ENCODE measurements around the gene RAI2. TPM values are rescaled to one million over a fixed set of nuclear protein-coding genes. Genes with fewer than 3 reads are reported as not detected.

The RAI2 gene
- total RNA-seq, 2 donors from 2014 or later = 1.7 to 4.8 TPM

DNA sequence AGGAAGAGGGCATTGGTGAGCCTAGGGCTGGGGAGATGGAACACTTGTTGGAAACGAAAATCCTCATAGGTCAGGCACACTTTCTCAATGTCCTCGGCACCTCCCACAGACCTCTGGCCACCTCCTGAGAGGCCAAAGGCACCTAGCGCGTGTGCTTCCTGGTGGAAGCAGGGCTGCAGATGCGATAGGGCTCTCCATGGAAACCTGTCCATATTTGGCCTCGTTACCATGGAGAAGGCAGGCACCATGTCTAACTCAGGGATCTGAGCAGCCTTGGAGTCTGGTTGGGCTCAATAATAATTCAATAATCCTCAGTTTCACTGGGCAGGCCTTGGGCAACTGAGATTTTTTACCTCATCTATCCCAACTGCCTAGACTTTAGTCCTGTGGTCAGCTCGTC, 58.3 kb downstream of the RAI2 start:
- Histone ChIP-seq H3K9ac (ENCODE audit: low read depth in 2 of 2, low read length in 2 of 2) (no peak overlapping the region), H3K27ac (no peak overlapping the region), H3K36me3 (no peaks in the 10 kb centered on the region), H3K4me3 (no peak overlapping the region), H3K4me1 (no peaks in the 10 kb centered on the region), H3K9me3 (no peaks in the 10 kb centered on the region), H3K27me3 (no peaks in the 10 kb centered on the region)
- intact Hi-C loops (cut with DNase I) = no loop called here
- TF ChIP-seq, protein P1, sequence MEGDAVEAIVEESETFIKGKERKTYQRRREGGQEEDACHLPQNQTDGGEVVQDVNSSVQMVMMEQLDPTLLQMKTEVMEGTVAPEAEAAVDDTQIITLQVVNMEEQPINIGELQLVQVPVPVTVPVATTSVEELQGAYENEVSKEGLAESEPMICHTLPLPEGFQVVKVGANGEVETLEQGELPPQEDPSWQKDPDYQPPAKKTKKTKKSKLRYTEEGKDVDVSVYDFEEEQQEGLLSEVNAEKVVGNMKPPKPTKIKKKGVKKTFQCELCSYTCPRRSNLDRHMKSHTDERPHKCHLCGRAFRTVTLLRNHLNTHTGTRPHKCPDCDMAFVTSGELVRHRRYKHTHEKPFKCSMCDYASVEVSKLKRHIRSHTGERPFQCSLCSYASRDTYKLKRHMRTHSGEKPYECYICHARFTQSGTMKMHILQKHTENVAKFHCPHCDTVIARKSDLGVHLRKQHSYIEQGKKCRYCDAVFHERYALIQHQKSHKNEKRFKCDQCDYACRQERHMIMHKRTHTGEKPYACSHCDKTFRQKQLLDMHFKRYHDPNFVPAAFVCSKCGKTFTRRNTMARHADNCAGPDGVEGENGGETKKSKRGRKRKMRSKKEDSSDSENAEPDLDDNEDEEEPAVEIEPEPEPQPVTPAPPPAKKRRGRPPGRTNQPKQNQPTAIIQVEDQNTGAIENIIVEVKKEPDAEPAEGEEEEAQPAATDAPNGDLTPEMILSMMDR (IDR thresholded peaks at IDR 0.05) = no peak
- no peak for DNase-seq

DNA sequence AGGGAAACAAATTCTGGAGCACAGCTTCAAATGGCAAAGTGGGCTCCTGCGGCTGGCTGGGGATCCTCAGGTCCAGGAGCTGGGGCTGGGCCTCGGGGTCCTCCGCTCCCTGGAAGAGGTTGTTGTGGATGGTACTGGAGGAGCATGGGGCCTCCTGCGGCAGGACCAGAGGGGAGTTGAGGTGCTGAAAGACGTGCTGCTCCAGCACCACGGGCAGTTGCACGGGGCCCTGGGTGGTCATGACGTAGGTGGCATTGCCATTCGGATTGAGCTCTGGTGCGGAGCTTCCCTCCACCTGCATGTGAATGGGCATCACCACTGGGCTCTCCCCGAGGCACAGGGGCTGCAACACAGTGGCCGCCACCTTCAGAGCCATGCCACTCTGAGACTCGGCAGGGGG, 59.7 kb downstream of the RAI2 start:
- Histone ChIP-seq H3K9me3 (no peaks in the 10 kb centered on the region), H3K9ac (ENCODE audit: low read depth in 2 of 2, low read length in 2 of 2) (no peak overlapping the region), H3K4me3 (no peak overlapping the region), H3K4me1 (no peaks in the 10 kb centered on the region), H3K27me3 (no peaks in the 10 kb centered on the region), H3K27ac (no peak overlapping the region), H3K36me3 (no peaks in the 10 kb centered on the region)
- intact Hi-C loops (cut with DNase I) = no loop called here
- no peak for DNase-seq
- TF ChIP-seq, protein P1 (IDR thresholded peaks at IDR 0.05) = no peak

DNA sequence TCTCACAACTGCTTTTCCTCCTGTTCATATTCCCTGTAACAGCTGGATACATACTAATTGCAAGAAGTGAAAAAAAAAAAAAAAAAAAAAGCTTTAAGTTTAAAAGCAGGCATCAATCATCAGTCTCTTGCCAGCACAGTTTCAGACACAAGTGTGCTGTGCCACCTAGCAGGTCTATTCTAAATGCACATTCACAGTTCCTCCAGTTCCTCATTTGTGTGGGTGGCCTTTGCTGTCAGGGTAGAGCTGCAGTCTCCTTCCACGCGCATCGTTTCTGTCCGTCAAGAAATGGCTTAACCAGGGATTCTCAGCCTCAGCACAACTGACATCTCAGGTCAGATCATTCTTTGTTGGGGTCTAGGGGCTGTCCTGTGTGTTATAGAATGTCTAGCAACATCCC, 62.2 kb downstream of the RAI2 start:
- TF ChIP-seq, protein P1 (IDR thresholded peaks at IDR 0.05) = no peak
- Histone ChIP-seq H3K27ac (no peak overlapping the region), H3K27me3 (no peaks in the 10 kb centered on the region), H3K36me3 (no peaks in the 10 kb centered on the region), H3K4me3 (no peak overlapping the region), H3K4me1 (no peaks in the 10 kb centered on the region), H3K9ac (ENCODE audit: low read depth in 2 of 2, low read length in 2 of 2) (no peak overlapping the region), H3K9me3 (no peaks in the 10 kb centered on the region)
- DNase-seq = no peak
- intact Hi-C loops (cut with DNase I) = no loop called here

DNA sequence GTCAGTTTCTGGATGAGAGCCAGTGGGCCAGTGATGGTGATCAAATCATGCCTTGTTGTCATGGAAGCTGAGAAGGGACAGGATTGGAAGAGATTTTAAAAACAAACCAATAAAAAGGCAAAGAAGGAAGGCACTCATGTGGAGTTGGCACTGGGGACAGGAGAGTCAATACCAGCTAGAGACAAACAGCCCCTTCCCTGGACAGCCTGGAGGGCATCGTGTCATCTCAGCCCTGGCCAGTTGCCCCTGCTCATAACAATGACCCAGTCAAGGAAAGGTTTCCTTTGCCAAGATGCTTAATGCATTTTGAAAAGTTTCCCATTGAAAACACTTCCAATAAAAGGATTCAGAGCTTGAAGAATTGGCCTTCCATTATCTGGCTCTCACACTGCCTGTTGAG, 68.3 kb downstream of the RAI2 start:
- Histone ChIP-seq H3K4me1 (no peaks in the 10 kb centered on the region), H3K9me3 (no peaks in the 10 kb centered on the region), H3K4me3 (no peak overlapping the region), H3K36me3 (no peaks in the 10 kb centered on the region), H3K27ac (no peak overlapping the region), H3K9ac (ENCODE audit: low read depth in 2 of 2, low read length in 2 of 2) (no peak overlapping the region), H3K27me3 (no peaks in the 10 kb centered on the region)
- no peak for DNase-seq
- TF ChIP-seq, protein P1 (IDR thresholded peaks at IDR 0.05) = no peak
- intact Hi-C loops (cut with DNase I) = no loop called here

DNA sequence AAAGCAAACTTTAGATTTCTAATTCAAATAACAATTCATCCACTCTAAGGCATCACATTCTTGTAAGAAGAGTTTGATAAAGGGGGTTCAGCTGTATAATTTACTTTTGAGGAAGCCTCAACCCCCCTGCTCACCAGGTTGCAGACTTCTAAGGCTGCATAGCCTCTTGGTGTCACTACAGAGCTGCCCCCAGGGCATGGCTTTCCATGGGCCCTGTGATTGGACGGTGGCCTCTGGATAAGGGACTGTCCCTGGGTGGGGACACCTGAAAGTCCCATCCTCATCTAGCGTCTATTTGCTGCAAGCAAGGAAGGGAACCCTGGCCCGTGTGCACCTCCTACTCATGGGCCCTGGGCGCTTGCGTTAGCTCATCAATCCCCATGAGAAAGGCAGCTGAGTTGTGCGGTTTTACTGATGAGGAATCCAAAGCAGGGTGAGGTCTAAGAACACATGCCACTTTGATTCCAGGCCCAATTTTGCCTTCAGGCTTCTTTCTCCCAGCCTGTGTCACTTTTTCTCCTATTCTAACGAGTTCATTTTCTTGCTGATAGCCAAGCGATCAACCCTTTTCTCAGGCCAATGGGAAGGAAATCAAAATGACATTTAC, 72.0 kb downstream of the RAI2 start:
- Histone ChIP-seq H3K4me1 (no peaks in the 10 kb centered on the region), H3K4me3 (no peak overlapping the region), H3K9ac (ENCODE audit: low read depth in 2 of 2, low read length in 2 of 2) (no peak overlapping the region), H3K9me3 (no peaks in the 10 kb centered on the region), H3K36me3 (no peaks in the 10 kb centered on the region), H3K27ac (no peak overlapping the region), H3K27me3 (no peaks in the 10 kb centered on the region)
- intact Hi-C loops (cut with DNase I) = no loop called here
- TF ChIP-seq, protein P1 (IDR thresholded peaks at IDR 0.05) = no peak
- DNase-seq = no peak

Measured in colonic mucosa (tissue), 4 donors.